HUES64 (cell line): Measurements from ENCODE around the gene GTF3C2.

Experiments used
- H3K27ac ChIP-seq: 2 replicates; pipeline ENCODE4 v1.7.0; 2013; ENCODE audit warnings: low read depth, low read length, inconsistent platforms
- H3K27me3 ChIP-seq: 2 replicates; pipeline ENCODE4 v1.6.1; 2013; ENCODE audit warnings: mild to moderate bottlenecking, low read length; ENCODE audit not compliant: insufficient read depth
- H3K36me3 ChIP-seq: 2 replicates; pipeline ENCODE4 v1.6.1; 2013; ENCODE audit warnings: mild to moderate bottlenecking, low read length; ENCODE audit not compliant: insufficient read depth
- H3K4me1 ChIP-seq: 2 replicates; pipeline ENCODE4 v1.6.1; 2013; ENCODE audit warnings: mild to moderate bottlenecking, low read length, moderate library complexity; ENCODE audit not compliant: insufficient read depth
- H3K4me3 ChIP-seq: 2 replicates; pipeline ENCODE4 v1.5.1; 2013; ENCODE audit warnings: mild to moderate bottlenecking, low read length, moderate library complexity
- H3K9ac ChIP-seq: 2 replicates; pipeline ENCODE4 v1.6.1; 2013; ENCODE audit warnings: mild to moderate bottlenecking, low read depth, low read length
- H3K9me3 ChIP-seq: 2 replicates; pipeline ENCODE4 v1.6.1; 2013; ENCODE audit warnings: low read depth, low read length; ENCODE audit not compliant: insufficient read depth
- WGBS: fragments of 150-250, 120-280 bp; methylation state at CpG from one replicate; pipeline ENCODE4 v1.1.7; 2013; ENCODE audit warnings: missing lambda C conversion rate; 5-methylcytosine and 5-hydroxymethylcytosine counted together

GTF3C2 gene

GRCh38 chr2:27378809-27379290 lies 22.3 kb upstream of the GTF3C2 start:
- peak overlapping the region; percentile 90 for H3K4me3 ChIP-seq
- H3K9ac ChIP-seq, result peak overlapping the region; percentile 90; the same call in 1 of the 2 replicates
- no peak overlapping the region for H3K27ac ChIP-seq
- peaks cover 10% of the 10 kb centered on the region; the same call in 1 of the 2 replicates for H3K4me1 ChIP-seq
- peaks cover 81% of the 10 kb centered on the region for H3K36me3 ChIP-seq
- 93% methylated on average over 9 of the region's 9 CpGs for WGBS
- H3K27me3 ChIP-seq, result no peaks in the 10 kb centered on the region
- no peaks in the 10 kb centered on the region for H3K9me3 ChIP-seq

- no peaks in the 10 kb centered on the region for H3K27me3 ChIP-seq
- 94% methylated on average over 29 of the region's 29 CpGs for WGBS
- 0 out of 2 replicates have a peak overlapping the region, but pooled peaks have one; percentile 15 for H3K27ac ChIP-seq
- H3K36me3 ChIP-seq, result peaks cover 80% of the 10 kb centered on the region
- H3K9ac ChIP-seq, result 0 out of 2 replicates have a peak overlapping the region, but pooled peaks have one; percentile 13
- no peak overlapping the region for H3K4me3 ChIP-seq
- peaks cover 10% of the 10 kb centered on the region; the same call in 1 of the 2 replicates for H3K4me1 ChIP-seq
- H3K9me3 ChIP-seq, result no peaks in the 10 kb centered on the region
Measured at GRCh38 chr2:27378096-27378808, 21.7 kb upstream of the GTF3C2 start.

GRCh38 chr2:27377618-27378095 lies 21.1 kb upstream of the GTF3C2 start:
- Histone ChIP-seq H3K27me3 (no peaks in the 10 kb centered on the region), H3K27ac (no peak overlapping the region), H3K36me3 (peaks cover 81% of the 10 kb centered on the region), H3K9ac (no peak overlapping the region), H3K4me1 (peaks cover 13% of the 10 kb centered on the region; the same call in 1 of the 2 replicates), H3K4me3 (no peak overlapping the region), H3K9me3 (no peaks in the 10 kb centered on the region)
- WGBS, result 96% methylated on average over 18 of the region's 18 CpGs

GRCh38 chr2:27376866-27377617 lies 20.5 kb upstream of the GTF3C2 start:
- H3K36me3 ChIP-seq, result peaks cover 80% of the 10 kb centered on the region
- H3K4me1 ChIP-seq, result peaks cover 14% of the 10 kb centered on the region; the same call in 1 of the 2 replicates
- H3K27ac ChIP-seq, result no peak overlapping the region
- no peaks in the 10 kb centered on the region for H3K9me3 ChIP-seq
- 82% methylated on average over 10 of the region's 10 CpGs for WGBS
- H3K27me3 ChIP-seq, result no peaks in the 10 kb centered on the region
- H3K4me3 ChIP-seq, result no peak overlapping the region
- H3K9ac ChIP-seq, result no peak overlapping the region

- 93% methylated on average over 16 of the region's 16 CpGs for WGBS
- H3K9me3 ChIP-seq, result no peaks in the 10 kb centered on the region
- H3K36me3 ChIP-seq, result peaks cover 73% of the 10 kb centered on the region
- no peak overlapping the region for H3K27ac ChIP-seq
- no peaks in the 10 kb centered on the region for H3K27me3 ChIP-seq
- H3K4me1 ChIP-seq, result peaks cover 13% of the 10 kb centered on the region; the same call in 1 of the 2 replicates
- no peak overlapping the region for H3K9ac ChIP-seq
- H3K4me3 ChIP-seq, result no peak overlapping the region
Measured at GRCh38 chr2:27376151-27376865, 19.7 kb upstream of the GTF3C2 start.

- Histone ChIP-seq H3K4me3 (no peak overlapping the region), H3K27me3 (no peaks in the 10 kb centered on the region), H3K36me3 (peaks cover 68% of the 10 kb centered on the region), H3K9ac (no peak overlapping the region), H3K9me3 (no peaks in the 10 kb centered on the region), H3K27ac (no peak overlapping the region), H3K4me1 (peaks cover 14% of the 10 kb centered on the region; the same call in 1 of the 2 replicates)
- 94% methylated on average over 20 of the region's 20 CpGs for WGBS
Measured at GRCh38 chr2:27375513-27376099, 19.0 kb upstream of the GTF3C2 start.

- Histone ChIP-seq H3K4me3 (no peak overlapping the region), H3K27me3 (no peaks in the 10 kb centered on the region), H3K9me3 (no peaks in the 10 kb centered on the region), H3K27ac (no peak overlapping the region), H3K4me1 (peaks cover 9% of the 10 kb centered on the region; the same call in 1 of the 2 replicates), H3K36me3 (peaks cover 64% of the 10 kb centered on the region), H3K9ac (no peak overlapping the region)
- 93% methylated on average over 5 of the region's 5 CpGs for WGBS
Measured at GRCh38 chr2:27373567-27373966, 17.0 kb upstream of the GTF3C2 start.

- H3K4me1 ChIP-seq, result peaks cover 9% of the 10 kb centered on the region; the same call in 1 of the 2 replicates
- H3K9ac ChIP-seq, result no peak overlapping the region
- no peaks in the 10 kb centered on the region for H3K27me3 ChIP-seq
- 93% methylated on average over 6 of the region's 6 CpGs for WGBS
- H3K4me3 ChIP-seq, result no peak overlapping the region
- H3K36me3 ChIP-seq, result peaks cover 64% of the 10 kb centered on the region
- no peak overlapping the region for H3K27ac ChIP-seq
- H3K9me3 ChIP-seq, result no peaks in the 10 kb centered on the region
Measured at GRCh38 chr2:27372937-27373336, 16.4 kb upstream of the GTF3C2 start.

- no peaks in the 10 kb centered on the region for H3K27me3 ChIP-seq
Measured at GRCh38 chr2:27370816-27371620, 14.5 kb upstream of the GTF3C2 start.

More at GRCh38 chr2:27370816-27371620, 14.5 kb upstream of the GTF3C2 start:
- Histone ChIP-seq H3K9me3 (no peaks in the 10 kb centered on the region), H3K36me3 (peaks cover 64% of the 10 kb centered on the region), H3K27ac (peak overlapping the region; percentile 57), H3K4me3 (peak overlapping the region; percentile 98), H3K4me1 (peaks cover 9% of the 10 kb centered on the region; the same call in 1 of the 2 replicates), H3K9ac (peak overlapping the region; percentile 80)
- 6% methylated on average over 46 of the region's 46 CpGs for WGBS
